WTC11 (cell line): ENCODE data around the gene CENPU.

Experiments used
- CTCF ChIP-seq: fragments of 200-600 bp; IDR thresholded peaks from 2 replicates; pipeline ENCODE4 v1.8.0; 2022; ENCODE audit warnings: antibody characterized with exemption
- HMGXB4 ChIP-seq: sonication (generic); formaldehyde crosslinking; IDR thresholded peaks from 2 replicates; pipeline ENCODE4 v1.8.1; 2023; ENCODE audit warnings: mild to moderate bottlenecking, moderate library complexity, missing genetic modification reagents

- TF ChIP-seq HMGXB4 (CRISPR knock-in tag), result no peak
- TF ChIP-seq CTCF, result no peak
Observed at GRCh38 chr4:184778325-184778724, 44.4 kb upstream of the CENPU start.
